ENCODE data around the gene LSAMP.
"Not testable (repeated sequence)": the region's sequence is repeated elsewhere in the genome, so short reads cannot be mapped to it uniquely, and the experiment has no call there.

Gene LSAMP

GRCh38 chr3:115862099-115862498 is 583.2 kb downstream of the LSAMP start:
- FAIRE-seq: no peak

GRCh38 chr3:115861166-115861733 is 584.0 kb downstream of the LSAMP start:
- FAIRE-seq (no peak), DNase-seq (ENCODE audit: insufficient read length, low spot score) (no peak)

More at GRCh38 chr3:115862099-115862498, 583.2 kb downstream of the LSAMP start:
- DNase-seq (ENCODE audit: insufficient read length, low spot score): no peak

- DNase-seq (ENCODE audit: insufficient read length, low spot score) (no peak), FAIRE-seq (no peak)
These were observed 584.5 kb downstream of the LSAMP start for GRCh38 chr3:115860766-115861165.

GRCh38 chr3:115859002-115859807 is 586.1 kb downstream of the LSAMP start:
- FAIRE-seq: no peak
- no peak for DNase-seq (ENCODE audit: insufficient read length, low spot score)

- FAIRE-seq: no peak
- DNase-seq (ENCODE audit: insufficient read length, low spot score): no peak
These were observed 587.7 kb downstream of the LSAMP start for GRCh38 chr3:115857518-115858136.

GRCh38 chr3:115855911-115856310 is 589.4 kb downstream of the LSAMP start:
- DNase-seq (ENCODE audit: insufficient read length, low spot score) (no peak), FAIRE-seq (no peak)

- FAIRE-seq (no peak), DNase-seq (ENCODE audit: insufficient read length, low spot score) (no peak)
These were observed 592.2 kb downstream of the LSAMP start for GRCh38 chr3:115853104-115853503.

- no peak for FAIRE-seq
- DNase-seq (ENCODE audit: insufficient read length, low spot score): no peak
These were observed 593.0 kb downstream of the LSAMP start for GRCh38 chr3:115852278-115852677.

GRCh38 chr3:115851571-115851970 is 593.7 kb downstream of the LSAMP start:
- FAIRE-seq: no peak
- DNase-seq (ENCODE audit: insufficient read length, low spot score): no peak

- FAIRE-seq (no peak), DNase-seq (ENCODE audit: insufficient read length, low spot score) (no peak)
These were observed 596.6 kb downstream of the LSAMP start for GRCh38 chr3:115848641-115849040.

GRCh38 chr3:115845986-115846385 is 599.3 kb downstream of the LSAMP start:
- FAIRE-seq: no peak

GRCh38 chr3:115844729-115845128 is 600.6 kb downstream of the LSAMP start:
- not testable (repeated sequence) for FAIRE-seq; DNase-seq (ENCODE audit: insufficient read length, low spot score)

More at GRCh38 chr3:115845986-115846385, 599.3 kb downstream of the LSAMP start:
- no peak for DNase-seq (ENCODE audit: insufficient read length, low spot score)

- no peak for FAIRE-seq
- DNase-seq (ENCODE audit: insufficient read length, low spot score): no peak
These were observed 602.1 kb downstream of the LSAMP start for GRCh38 chr3:115843206-115843605.

- FAIRE-seq (no peak), DNase-seq (ENCODE audit: insufficient read length, low spot score) (no peak)
These were observed 606.0 kb downstream of the LSAMP start for GRCh38 chr3:115839246-115839645.

GRCh38 chr3:115838786-115839185 is 606.5 kb downstream of the LSAMP start:
- no peak for DNase-seq (ENCODE audit: insufficient read length, low spot score)
- FAIRE-seq: no peak

- DNase-seq (ENCODE audit: insufficient read length, low spot score) (no peak), FAIRE-seq (no peak)
These were observed 608.3 kb downstream of the LSAMP start for GRCh38 chr3:115836944-115837343.

GRCh38 chr3:115835946-115836345 is 609.3 kb downstream of the LSAMP start:
- DNase-seq (ENCODE audit: insufficient read length, low spot score): no peak
- no peak for FAIRE-seq

GRCh38 chr3:115834068-115834467 is 611.2 kb downstream of the LSAMP start:
- FAIRE-seq: no peak
- DNase-seq (ENCODE audit: insufficient read length, low spot score): no peak

GRCh38 chr3:115833074-115833473 is 612.2 kb downstream of the LSAMP start:
- FAIRE-seq: no peak
- no peak for DNase-seq (ENCODE audit: insufficient read length, low spot score)

- FAIRE-seq (no peak), DNase-seq (ENCODE audit: insufficient read length, low spot score) (no peak)
These were observed 613.0 kb downstream of the LSAMP start for GRCh38 chr3:115832265-115832664.

GRCh38 chr3:115831864-115832263 is 613.4 kb downstream of the LSAMP start:
- DNase-seq (ENCODE audit: insufficient read length, low spot score): no peak
- no peak for FAIRE-seq

All from GM19239 (cell line).